Right atrium auricular region (tissue), 2 donors: ENCODE data around the gene RSU1. TPM values are rescaled to one million over a fixed set of nuclear protein-coding genes. Genes with fewer than 3 reads are reported as not detected.

Experiments
- DNase-seq: peaks from one replicate; pipeline ENCODE4 v3.0.0-alpha.2; 2019; ENCODE audit warnings: low spot score
- H3K27ac ChIP-seq, 2 donors: fragments of 200-600 bp; sonication (generic); 1 replicate in 1 of 2; 2 replicates in 1 of 2; pipeline ENCODE4 v1.5.1; 2016 to 2019
- H3K27me3 ChIP-seq, 2 donors: fragments of 200-600 bp; sonication (generic); one replicate each; pipeline versions ENCODE4 v1.5.1 to v1.6.0; 2017 to 2019
- H3K36me3 ChIP-seq: fragments of 200-600 bp; sonication (generic); one replicate; pipeline ENCODE4 v1.5.1; 2016
- H3K4me1 ChIP-seq, 2 donors: fragments of 200-600 bp; sonication (generic); one replicate each; pipeline versions ENCODE4 v1.5.1 to v1.6.0; 2017 to 2019
- H3K4me3 ChIP-seq, 2 donors: fragments of 200-600 bp; sonication (generic); 1 replicate in 1 of 2; 2 replicates in 1 of 2; pipeline ENCODE4 v1.5.1; 2017 to 2019; ENCODE audit warnings: mild to moderate bottlenecking in 1 of 2, moderate library complexity in 1 of 2
- H3K9me3 ChIP-seq, 2 donors: fragments of 200-600 bp; sonication (generic); one replicate each; pipeline ENCODE4 v1.5.1; 2019
- total RNA-seq, 2 donors: library from RNA; depleted of rRNA; stranded (reverse); fragments of >200 nt; gene quantifications; one replicate each; pipeline ENCODE4 v1.1.0, GENCODE V29; 2016
- TF ChIP-seq, protein P1 (sequence below), 2 donors: fragments of 200-600 bp; sonication (generic); IDR thresholded peaks; one replicate each; pipeline ENCODE4 v1.5.1; 2019; ENCODE audit warnings: antibody characterized with exemption in 2 of 2

Gene RSU1
- total RNA-seq, 2 donors from 2014 or later = 40.3 to 45.4 TPM

- Histone ChIP-seq H3K36me3 (no peaks in the 10 kb centered on the region), H3K27ac (no peak overlapping the region), H3K27me3 (no peaks in the 10 kb centered on the region), H3K4me3 (no peak overlapping the region), H3K9me3 (no peaks in the 10 kb centered on the region), H3K4me1 (peaks cover 0 to 3% of the 10 kb centered on the region in 2 donors)
- TF ChIP-seq, protein P1, sequence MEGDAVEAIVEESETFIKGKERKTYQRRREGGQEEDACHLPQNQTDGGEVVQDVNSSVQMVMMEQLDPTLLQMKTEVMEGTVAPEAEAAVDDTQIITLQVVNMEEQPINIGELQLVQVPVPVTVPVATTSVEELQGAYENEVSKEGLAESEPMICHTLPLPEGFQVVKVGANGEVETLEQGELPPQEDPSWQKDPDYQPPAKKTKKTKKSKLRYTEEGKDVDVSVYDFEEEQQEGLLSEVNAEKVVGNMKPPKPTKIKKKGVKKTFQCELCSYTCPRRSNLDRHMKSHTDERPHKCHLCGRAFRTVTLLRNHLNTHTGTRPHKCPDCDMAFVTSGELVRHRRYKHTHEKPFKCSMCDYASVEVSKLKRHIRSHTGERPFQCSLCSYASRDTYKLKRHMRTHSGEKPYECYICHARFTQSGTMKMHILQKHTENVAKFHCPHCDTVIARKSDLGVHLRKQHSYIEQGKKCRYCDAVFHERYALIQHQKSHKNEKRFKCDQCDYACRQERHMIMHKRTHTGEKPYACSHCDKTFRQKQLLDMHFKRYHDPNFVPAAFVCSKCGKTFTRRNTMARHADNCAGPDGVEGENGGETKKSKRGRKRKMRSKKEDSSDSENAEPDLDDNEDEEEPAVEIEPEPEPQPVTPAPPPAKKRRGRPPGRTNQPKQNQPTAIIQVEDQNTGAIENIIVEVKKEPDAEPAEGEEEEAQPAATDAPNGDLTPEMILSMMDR (IDR thresholded peaks at IDR 0.05) = no peak
- no peak for DNase-seq
These were observed 37.8 kb downstream of the RSU1 start for GRCh38 chr10:16779384-16779915.

GRCh38 chr10:16777473-16778370 lies 39.5 kb downstream of the RSU1 start:
- Histone ChIP-seq H3K9me3 (no peaks in the 10 kb centered on the region), H3K4me3 (no peak overlapping the region), H3K27ac (peak overlapping the region in 1 of 2 donors; percentile 41), H3K36me3 (no peaks in the 10 kb centered on the region), H3K27me3 (no peaks in the 10 kb centered on the region), H3K4me1 (peaks cover 0 to 3% of the 10 kb centered on the region in 2 donors)
- TF ChIP-seq, protein P1 (IDR thresholded peaks at IDR 0.05) = peak; percentile 71 to 89
- DNase-seq = no peak

GRCh38 chr10:16776896-16777295 lies 40.3 kb downstream of the RSU1 start:
- TF ChIP-seq, protein P1 (IDR thresholded peaks at IDR 0.05) = no peak
- Histone ChIP-seq H3K9me3 (no peaks in the 10 kb centered on the region), H3K4me1 (peaks cover 0 to 7% of the 10 kb centered on the region in 2 donors), H3K27ac (no peak overlapping the region), H3K36me3 (no peaks in the 10 kb centered on the region), H3K27me3 (no peaks in the 10 kb centered on the region), H3K4me3 (no peak overlapping the region)
- no peak for DNase-seq

- H3K9me3 ChIP-seq = no peaks in the 10 kb centered on the region
- TF ChIP-seq, protein P1 (IDR thresholded peaks at IDR 0.05) = no peak
- H3K27me3 ChIP-seq = no peaks in the 10 kb centered on the region
- H3K36me3 ChIP-seq = no peaks in the 10 kb centered on the region
- H3K27ac ChIP-seq = no peak overlapping the region
- no peak for DNase-seq
- no peak overlapping the region for H3K4me3 ChIP-seq
- H3K4me1 ChIP-seq = peaks cover 0 to 7% of the 10 kb centered on the region in 2 donors
These were observed 43.9 kb downstream of the RSU1 start for GRCh38 chr10:16773334-16773733.

DNA sequence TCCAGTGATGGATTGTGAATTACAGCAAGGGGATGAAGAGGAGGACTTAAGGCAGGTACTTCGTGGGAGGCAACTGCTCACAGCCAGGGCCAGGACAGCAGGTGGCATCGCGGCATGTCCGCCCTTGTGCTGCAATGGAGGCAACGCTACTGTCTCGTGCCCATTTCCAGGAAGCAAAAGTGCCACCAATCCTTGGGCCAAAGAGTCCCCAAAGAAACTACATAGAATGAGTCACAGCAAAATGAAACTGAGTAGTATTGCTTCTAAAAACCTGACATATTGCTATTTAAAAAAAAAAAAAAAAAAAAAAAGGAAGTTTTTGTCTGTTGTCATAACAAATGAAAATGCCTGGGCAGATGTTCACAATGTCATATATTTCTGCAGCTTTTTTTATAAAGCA lies 46.6 kb downstream of the RSU1 start:
- Histone ChIP-seq H3K27ac (no peak overlapping the region), H3K27me3 (no peaks in the 10 kb centered on the region), H3K4me3 (no peak overlapping the region), H3K4me1 (peaks cover 0 to 7% of the 10 kb centered on the region in 2 donors), H3K36me3 (no peaks in the 10 kb centered on the region), H3K9me3 (no peaks in the 10 kb centered on the region)
- TF ChIP-seq, protein P1 (IDR thresholded peaks at IDR 0.05) = no peak
- no peak for DNase-seq
